GM23338 (cell line): ENCODE measurements around the gene UEVLD. TPM values are rescaled to one million over a fixed set of nuclear protein-coding genes. Genes with fewer than 3 reads are reported as not detected.

Experiments
- ATAC-seq: fragments of 200-7000 bp; cut with Tn5 transposase; 3 replicates; pipeline ENCODE4 v1.9.1; 2020
- DNase-seq: peaks from one replicate; pipeline ENCODE4 v3.0.0-alpha.2; 2015; ENCODE audit warnings: low spot score
- H2AFZ ChIP-seq: fragments of 200-600 bp; sonication (generic); 2 replicates; pipeline ENCODE4 v1.8.0; 2016; ENCODE audit warnings: antibody characterized with exemption, mild to moderate bottlenecking, moderate library complexity
- H3F3A ChIP-seq: fragments of 200-600 bp; sonication (generic); replicated peaks from 2 replicates; pipeline ENCODE4 v1.8.0; 2017; ENCODE audit warnings: antibody characterized with exemption, mixed run types, low read depth
- H3K27ac ChIP-seq: fragments of 200-600 bp; sonication (generic); 2 replicates; pipeline ENCODE4 v1.6.1; 2016; ENCODE audit warnings: low read depth
- H3K27me3 ChIP-seq: fragments of 200-600 bp; sonication (generic); 2 replicates; pipeline ENCODE4 v1.8.0; 2016; ENCODE audit warnings: mild to moderate bottlenecking, mixed run types, moderate library complexity; ENCODE audit not compliant: insufficient read depth
- H3K36me3 ChIP-seq: fragments of 200-600 bp; sonication (generic); 2 replicates; pipeline ENCODE4 v1.8.0; 2016; ENCODE audit warnings: mild to moderate bottlenecking; ENCODE audit not compliant: insufficient read depth
- H3K4me1 ChIP-seq: fragments of 200-600 bp; sonication (generic); 2 replicates; pipeline ENCODE4 v1.8.0; 2016; ENCODE audit warnings: mild to moderate bottlenecking, moderate library complexity; ENCODE audit not compliant: insufficient read depth
- H3K4me2 ChIP-seq: fragments of 200-600 bp; sonication (generic); 2 replicates; pipeline ENCODE4 v1.7.1; 2017; ENCODE audit warnings: mixed run types
- H3K4me3 ChIP-seq: fragments of 200-600 bp; sonication (generic); 2 replicates; pipeline ENCODE4 v1.6.1; 2016; ENCODE audit warnings: mixed run types
- H3K79me2 ChIP-seq: fragments of 200-600 bp; sonication (generic); replicated peaks from 2 replicates; pipeline ENCODE4 v1.8.0; 2017; ENCODE audit warnings: mild to moderate bottlenecking; ENCODE audit not compliant: insufficient read depth
- H3K9me2 ChIP-seq: fragments of 200-600 bp; sonication (generic); 2 replicates; pipeline ENCODE4 v1.8.0; 2017; ENCODE audit not compliant: insufficient read depth
- H4K20me1 ChIP-seq: fragments of 200-600 bp; sonication (generic); replicated peaks from 2 replicates; pipeline ENCODE4 v1.8.0; 2017; ENCODE audit warnings: mild to moderate bottlenecking; ENCODE audit not compliant: insufficient read depth
- H3K27ac Mint-ChIP-seq: 2 replicates; pipeline ENCODE4 v1.8.0; 2020; ENCODE audit warnings: inconsistent platforms, mild to moderate bottlenecking, moderate library complexity, mixed read lengths
- H3K27me3 Mint-ChIP-seq: 3 replicates; pipeline ENCODE4 v1.8.0; 2022; ENCODE audit warnings: low read depth, mild to moderate bottlenecking, moderate library complexity, mixed read lengths, inconsistent platforms; ENCODE audit not compliant: insufficient read depth, poor library complexity
- H3K36me3 Mint-ChIP-seq: 3 replicates; pipeline ENCODE4 v1.8.0; 2021; ENCODE audit warnings: low read depth, mild to moderate bottlenecking, inconsistent platforms, moderate library complexity, mixed read lengths
- H3K4me1 Mint-ChIP-seq: 3 replicates; pipeline ENCODE4 v1.8.0; 2020; ENCODE audit warnings: mild to moderate bottlenecking, inconsistent platforms, mixed read lengths
- H3K4me3 Mint-ChIP-seq: 3 replicates; pipeline ENCODE4 v1.8.0; 2021; ENCODE audit warnings: moderate library complexity, mild to moderate bottlenecking, inconsistent platforms, mixed read lengths
- H3K9me3 Mint-ChIP-seq: 3 replicates; pipeline ENCODE4 v1.8.0; 2020; ENCODE audit warnings: moderate library complexity, mild to moderate bottlenecking, inconsistent platforms, mixed read lengths
- EZH2 ChIP-seq: fragments of 200-600 bp; sonication (generic); IDR thresholded peaks from one replicate; pipeline ENCODE4 v1.8.0; 2017; ENCODE audit warnings: antibody characterized with exemption, mild to moderate bottlenecking, low read depth; ENCODE audit not compliant: unreplicated experiment
- JUNB ChIP-seq: IDR thresholded peaks from one replicate; pipeline ENCODE4 v1.6.1; 2016; ENCODE audit warnings: antibody characterized with exemption; ENCODE audit not compliant: unreplicated experiment
- NANOG ChIP-seq: IDR thresholded peaks from 2 replicates; pipeline ENCODE4 v1.6.1; 2016; ENCODE audit warnings: antibody characterized with exemption, borderline replicate concordance
- ZNF114 ChIP-seq: fragments of 250-450 bp; sonication (Bioruptor Pico); IDR thresholded peaks from 2 replicates; pipeline ENCODE4 v1.5.0; 2020; ENCODE audit warnings: mild to moderate bottlenecking, moderate library complexity
- ZNF331 ChIP-seq: fragments of 250-450 bp; sonication (Bioruptor Pico); IDR thresholded peaks from 2 replicates; pipeline ENCODE4 v1.5.0; 2020; ENCODE audit warnings: low read depth, mild to moderate bottlenecking, moderate library complexity
- polyA plus RNA-seq: library from polyadenylated mRNA; unstranded; fragments of >200 nt; fragmentation: Nextera tagmentation; extraction: Ambion mirVana; gene quantifications from 2 replicates; pipeline ENCODE4 v1.2.1, GENCODE V29; 2016
- total RNA-seq: library from RNA; depleted of rRNA; stranded (reverse); fragments of >200 nt; shearing (Covaris generic); gene quantifications from 2 replicates; pipeline ENCODE4 v1.2.3, GENCODE V29; 2014
- TF ChIP-seq, protein P1 (sequence below): fragments of 250-450 bp; sonication (Bioruptor Pico); IDR thresholded peaks from 2 replicates; pipeline ENCODE4 v1.5.0; 2020; ENCODE audit warnings: mild to moderate bottlenecking, moderate library complexity
- TF ChIP-seq, protein P2 (sequence below): IDR thresholded peaks from 2 replicates; pipeline ENCODE4 v1.6.1; 2016; ENCODE audit warnings: antibody characterized with exemption

The UEVLD gene
- total and polyA plus RNA-seq, 2 experiments from 2014 or later, result 10.2 to 11.8 TPM

DNA sequence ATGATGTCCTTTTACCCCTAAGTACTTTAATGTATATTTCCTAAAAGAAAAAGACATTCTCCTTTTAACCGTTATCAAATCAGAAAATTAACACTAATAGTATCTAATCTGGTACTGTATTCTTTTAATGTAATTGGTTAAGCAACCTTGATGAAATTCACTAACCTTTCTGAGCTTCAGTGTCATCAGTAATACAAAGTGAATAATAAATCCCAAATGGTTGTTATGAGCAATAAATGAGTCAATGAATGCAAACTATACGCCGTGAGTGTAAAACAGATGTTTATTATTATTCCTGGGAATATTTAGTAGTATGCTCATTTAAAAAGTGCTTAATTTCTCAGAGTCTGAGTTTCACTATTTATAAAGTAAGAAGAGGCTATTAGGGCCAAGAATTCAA is 21.5 kb downstream of the UEVLD start (continued):
- TF ChIP-seq, protein P1, sequence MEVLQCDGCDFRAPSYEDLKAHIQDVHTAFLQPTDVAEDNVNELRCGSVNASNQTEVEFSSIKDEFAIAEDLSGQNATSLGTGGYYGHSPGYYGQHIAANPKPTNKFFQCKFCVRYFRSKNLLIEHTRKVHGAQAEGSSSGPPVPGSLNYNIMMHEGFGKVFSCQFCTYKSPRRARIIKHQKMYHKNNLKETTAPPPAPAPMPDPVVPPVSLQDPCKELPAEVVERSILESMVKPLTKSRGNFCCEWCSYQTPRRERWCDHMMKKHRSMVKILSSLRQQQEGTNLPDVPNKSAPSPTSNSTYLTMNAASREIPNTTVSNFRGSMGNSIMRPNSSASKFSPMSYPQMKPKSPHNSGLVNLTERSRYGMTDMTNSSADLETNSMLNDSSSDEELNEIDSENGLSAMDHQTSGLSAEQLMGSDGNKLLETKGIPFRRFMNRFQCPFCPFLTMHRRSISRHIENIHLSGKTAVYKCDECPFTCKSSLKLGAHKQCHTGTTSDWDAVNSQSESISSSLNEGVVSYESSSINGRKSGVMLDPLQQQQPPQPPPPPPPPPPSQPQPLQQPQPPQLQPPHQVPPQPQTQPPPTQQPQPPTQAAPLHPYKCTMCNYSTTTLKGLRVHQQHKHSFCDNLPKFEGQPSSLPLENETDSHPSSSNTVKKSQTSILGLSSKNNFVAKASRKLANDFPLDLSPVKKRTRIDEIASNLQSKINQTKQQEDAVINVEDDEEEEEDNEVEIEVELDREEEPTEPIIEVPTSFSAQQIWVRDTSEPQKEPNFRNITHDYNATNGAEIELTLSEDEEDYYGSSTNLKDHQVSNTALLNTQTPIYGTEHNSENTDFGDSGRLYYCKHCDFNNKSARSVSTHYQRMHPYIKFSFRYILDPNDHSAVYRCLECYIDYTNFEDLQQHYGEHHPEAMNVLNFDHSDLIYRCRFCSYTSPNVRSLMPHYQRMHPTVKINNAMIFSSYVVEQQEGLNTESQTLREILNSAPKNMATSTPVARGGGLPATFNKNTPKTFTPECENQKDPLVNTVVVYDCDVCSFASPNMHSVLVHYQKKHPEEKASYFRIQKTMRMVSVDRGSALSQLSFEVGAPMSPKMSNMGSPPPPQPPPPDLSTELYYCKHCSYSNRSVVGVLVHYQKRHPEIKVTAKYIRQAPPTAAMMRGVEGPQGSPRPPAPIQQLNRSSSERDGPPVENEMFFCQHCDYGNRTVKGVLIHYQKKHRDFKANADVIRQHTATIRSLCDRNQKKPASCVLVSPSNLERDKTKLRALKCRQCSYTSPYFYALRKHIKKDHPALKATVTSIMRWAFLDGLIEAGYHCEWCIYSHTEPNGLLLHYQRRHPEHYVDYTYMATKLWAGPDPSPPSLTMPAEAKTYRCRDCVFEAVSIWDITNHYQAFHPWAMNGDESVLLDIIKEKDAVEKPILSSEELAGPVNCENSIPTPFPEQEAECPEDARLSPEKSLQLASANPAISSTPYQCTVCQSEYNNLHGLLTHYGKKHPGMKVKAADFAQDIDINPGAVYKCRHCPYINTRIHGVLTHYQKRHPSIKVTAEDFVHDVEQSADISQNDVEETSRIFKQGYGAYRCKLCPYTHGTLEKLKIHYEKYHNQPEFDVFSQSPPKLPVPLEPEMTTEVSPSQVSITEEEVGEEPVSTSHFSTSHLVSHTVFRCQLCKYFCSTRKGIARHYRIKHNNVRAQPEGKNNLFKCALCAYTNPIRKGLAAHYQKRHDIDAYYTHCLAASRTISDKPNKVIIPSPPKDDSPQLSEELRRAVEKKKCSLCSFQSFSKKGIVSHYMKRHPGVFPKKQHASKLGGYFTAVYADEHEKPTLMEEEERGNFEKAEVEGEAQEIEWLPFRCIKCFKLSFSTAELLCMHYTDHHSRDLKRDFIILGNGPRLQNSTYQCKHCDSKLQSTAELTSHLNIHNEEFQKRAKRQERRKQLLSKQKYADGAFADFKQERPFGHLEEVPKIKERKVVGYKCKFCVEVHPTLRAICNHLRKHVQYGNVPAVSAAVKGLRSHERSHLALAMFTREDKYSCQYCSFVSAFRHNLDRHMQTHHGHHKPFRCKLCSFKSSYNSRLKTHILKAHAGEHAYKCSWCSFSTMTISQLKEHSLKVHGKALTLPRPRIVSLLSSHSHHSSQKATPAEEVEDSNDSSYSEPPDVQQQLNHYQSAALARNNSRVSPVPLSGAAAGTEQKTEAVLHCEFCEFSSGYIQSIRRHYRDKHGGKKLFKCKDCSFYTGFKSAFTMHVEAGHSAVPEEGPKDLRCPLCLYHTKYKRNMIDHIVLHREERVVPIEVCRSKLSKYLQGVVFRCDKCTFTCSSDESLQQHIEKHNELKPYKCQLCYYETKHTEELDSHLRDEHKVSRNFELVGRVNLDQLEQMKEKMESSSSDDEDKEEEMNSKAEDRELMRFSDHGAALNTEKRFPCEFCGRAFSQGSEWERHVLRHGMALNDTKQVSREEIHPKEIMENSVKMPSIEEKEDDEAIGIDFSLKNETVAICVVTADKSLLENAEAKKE, result no peak
- TF ChIP-seq JUNB (no peak), ZNF114 (no peak), ZNF331 (CRISPR knock-in tag) (no peak), NANOG (no peak), EZH2 (no peak)

DNA sequence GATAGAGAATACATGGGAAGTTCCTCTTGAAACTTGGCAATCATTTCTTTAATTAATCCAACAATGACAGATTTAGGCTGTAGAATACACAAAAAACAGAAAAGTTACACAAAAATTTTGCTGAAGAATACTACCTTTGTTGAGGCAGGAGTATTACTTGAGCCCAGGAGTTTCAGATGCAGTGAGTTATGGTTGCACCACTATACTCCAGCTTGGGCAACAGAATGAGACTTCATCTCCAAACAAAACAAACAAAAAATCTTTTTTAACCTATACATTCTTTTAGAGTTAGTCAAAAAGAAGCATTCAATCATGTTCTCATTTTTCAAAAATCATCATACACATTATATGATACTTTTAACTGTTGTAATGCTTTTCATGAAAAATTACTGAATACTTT is 22.1 kb downstream of the UEVLD start:
- H3K27me3 Mint-ChIP-seq, result peaks cover 3% of the 10 kb centered on the region
- no peak overlapping the region for H3K4me3 ChIP-seq
- no peaks in the 10 kb centered on the region for H3F3A ChIP-seq
- no peak for ATAC-seq
- no peaks in the 10 kb centered on the region for H3K79me2 ChIP-seq
- no peak overlapping the region for H3K4me2 ChIP-seq
- DNase-seq, result no peak
- no peaks in the 10 kb centered on the region for H4K20me1 ChIP-seq
- H3K9me3 Mint-ChIP-seq, result no peaks in the 10 kb centered on the region
- H3K27me3 ChIP-seq, result no peaks in the 10 kb centered on the region
- peaks cover 6% of the 10 kb centered on the region; the same call in 2 of the 3 replicates for H3K4me1 Mint-ChIP-seq
- H3K36me3 Mint-ChIP-seq, result 0 out of 3 replicates have a peak, but pooled peaks cover 3% of the 10 kb centered on the region
- no peaks in the 10 kb centered on the region for H3K9me2 ChIP-seq
- no peak overlapping the region for H3K4me3 Mint-ChIP-seq
- H2AFZ ChIP-seq, result no peak overlapping the region
- H3K36me3 ChIP-seq, result no peaks in the 10 kb centered on the region
- TF ChIP-seq NANOG (no peak), ZNF331 (CRISPR knock-in tag) (no peak), JUNB (no peak)
- TF ChIP-seq, protein P2, sequence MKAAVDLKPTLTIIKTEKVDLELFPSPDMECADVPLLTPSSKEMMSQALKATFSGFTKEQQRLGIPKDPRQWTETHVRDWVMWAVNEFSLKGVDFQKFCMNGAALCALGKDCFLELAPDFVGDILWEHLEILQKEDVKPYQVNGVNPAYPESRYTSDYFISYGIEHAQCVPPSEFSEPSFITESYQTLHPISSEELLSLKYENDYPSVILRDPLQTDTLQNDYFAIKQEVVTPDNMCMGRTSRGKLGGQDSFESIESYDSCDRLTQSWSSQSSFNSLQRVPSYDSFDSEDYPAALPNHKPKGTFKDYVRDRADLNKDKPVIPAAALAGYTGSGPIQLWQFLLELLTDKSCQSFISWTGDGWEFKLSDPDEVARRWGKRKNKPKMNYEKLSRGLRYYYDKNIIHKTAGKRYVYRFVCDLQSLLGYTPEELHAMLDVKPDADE, result no peak
- H3K4me1 ChIP-seq, result peaks cover 9% of the 10 kb centered on the region
- H3K27ac ChIP-seq, result no peak overlapping the region
- no peak overlapping the region for H3K27ac Mint-ChIP-seq
